ENCODE results near the gene LY6G5C. TPM values are rescaled to one million over a fixed set of nuclear protein-coding genes. Genes with fewer than 3 reads are reported as not detected.

Gene LY6G5C
- total RNA-seq, 4 donors from 2014 or later, result 0.95 to 2.2 TPM; not detected in 2

DNA sequence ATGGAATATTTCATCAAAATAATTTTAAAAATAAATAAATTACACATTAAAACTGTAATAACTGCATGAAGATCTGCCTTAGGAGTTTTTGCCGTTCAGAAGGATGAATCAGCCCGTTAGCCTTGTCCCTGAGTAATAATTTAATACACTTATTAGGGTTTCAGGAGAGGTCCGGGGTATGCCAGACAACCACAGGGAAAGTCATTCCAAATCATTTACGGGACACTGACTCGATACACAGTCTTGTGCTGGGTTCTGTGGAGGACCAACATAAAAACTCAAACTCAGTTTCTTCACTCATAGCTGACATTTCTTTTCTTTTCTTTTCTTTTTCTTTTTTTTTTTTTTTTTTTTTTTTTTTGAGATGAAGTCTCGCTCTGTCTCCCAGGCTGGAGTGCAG, 25.1 kb upstream of the LY6G5C start:
- no peak for DNase-seq
- Histone ChIP-seq H3K9me3 (no peaks in the 10 kb centered on the region), H3K4me3 (no peak overlapping the region), H3K27me3 (no peaks in the 10 kb centered on the region), H3K4me1 (peaks cover 14 to 26% (median 19%) of the 10 kb centered on the region in 4 donors), H3K27ac (no peak overlapping the region), H3K36me3 (no peaks in the 10 kb centered on the region)
- 90 to 91% methylated on average over 5 to 6 of the region's 6 CpGs for WGBS, 2 donors (ENCODE audit: low coverage in 1 of 2)
- in situ Hi-C loops (cut with MboI; ENCODE audit: low pct_ligation_motif_present in 1 of 4, low pct_unique_long_range_greater_than_20kb in 1 of 4, low sequenced_read_pairs in 3 of 4) (no loop called here), intact Hi-C loops (cut with DNase I; ENCODE audit: low total_unique reads) (no loop called here)
- TF ChIP-seq POLR2AphosphoS5 (IDR thresholded peaks at IDR 0.05) (no peak), CTCF (IDR thresholded peaks at IDR 0.05) (no peak), EP300 (IDR thresholded peaks at IDR 0.05; ENCODE audit: low read depth) (no peak), POLR2A (IDR thresholded peaks at IDR 0.05) (no peak)

DNA sequence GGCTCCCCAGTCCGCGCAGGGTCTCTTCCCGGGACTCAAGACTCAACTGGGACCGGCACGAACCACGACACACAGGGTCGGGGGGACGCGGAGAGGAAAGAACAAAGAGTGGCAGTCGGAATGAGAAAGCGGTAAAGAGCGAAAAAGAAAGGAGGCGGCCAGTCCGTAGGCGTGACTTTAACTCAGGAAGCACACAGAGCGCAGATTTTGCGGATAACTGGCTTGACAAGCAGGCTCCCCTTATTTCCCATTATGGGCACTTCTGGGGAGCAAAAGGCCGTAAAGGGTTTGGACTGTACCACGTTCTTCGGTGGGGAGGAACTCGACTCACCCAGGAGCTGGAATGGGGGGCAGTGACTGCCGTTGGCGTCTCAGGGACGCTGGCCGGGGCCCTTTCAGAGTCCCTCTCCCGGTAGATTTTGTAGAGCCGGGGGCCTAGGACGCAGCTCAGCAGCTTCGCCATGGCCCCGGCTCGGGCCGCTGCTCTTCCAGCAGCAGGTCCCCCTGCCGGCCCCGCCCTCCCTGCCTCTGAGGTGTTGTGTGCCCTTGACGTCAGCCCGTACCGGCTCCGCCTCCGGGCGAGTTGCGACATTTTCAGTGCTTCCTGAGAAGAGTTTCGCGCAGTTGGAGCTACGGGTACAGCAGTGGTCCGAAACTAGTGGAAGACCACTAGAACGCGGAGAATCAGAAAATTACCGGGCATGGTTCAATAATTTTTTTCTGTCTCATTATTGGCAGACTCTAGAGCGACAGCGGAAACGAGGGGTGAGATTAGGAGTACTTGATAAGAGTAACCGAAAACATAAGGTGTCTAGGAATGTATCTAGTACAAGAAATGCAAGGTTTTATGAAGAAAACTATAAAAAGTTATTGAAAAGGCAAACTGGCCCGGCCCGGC, 22.2 kb upstream of the LY6G5C start, which contains the start of gene ABHD16A:
ABHD16A (minus strand) TSS at position 506 of the 898 bp plus-strand sequence; CDS start at position 463, 43 bp downstream.
- H3K4me1 ChIP-seq, result peaks cover 17 to 27% (median 21%) of the 10 kb centered on the region in 4 donors
- WGBS, 2 donors (ENCODE audit: low coverage in 1 of 2), result 0 to 1% methylated on average over 4 to 36 of the region's 54 CpGs
- H3K9me3 ChIP-seq, result no peaks in the 10 kb centered on the region
- H3K36me3 ChIP-seq, result peaks cover 0 to 5% (median 0%) of the 10 kb centered on the region in 4 donors
- peak; percentile 99 for DNase-seq
- peak within 1 kb of the TSS; percentile 98 to 100 (median 99) for H3K27ac ChIP-seq
- in situ Hi-C loops (cut with MboI; ENCODE audit: low pct_ligation_motif_present in 1 of 4, low pct_unique_long_range_greater_than_20kb in 1 of 4, low sequenced_read_pairs in 3 of 4) (no loop called here), intact Hi-C loops (cut with DNase I; ENCODE audit: low total_unique reads) (no loop called here)
- peak within 1 kb of the TSS; percentile 66 to 99 (median 91) for H3K4me3 ChIP-seq
- TF ChIP-seq POLR2AphosphoS5 (IDR thresholded peaks at IDR 0.05), result peak; percentile 98 to 99 (median 98)
- TF ChIP-seq EP300 (IDR thresholded peaks at IDR 0.05; ENCODE audit: low read depth), result no peak
- TF ChIP-seq CTCF (IDR thresholded peaks at IDR 0.05), result peak in 2 of 5 experiments; percentile 29 to 41
- TF ChIP-seq POLR2A (IDR thresholded peaks at IDR 0.05), result peak; percentile 98
- no peaks in the 10 kb centered on the region for H3K27me3 ChIP-seq

DNA sequence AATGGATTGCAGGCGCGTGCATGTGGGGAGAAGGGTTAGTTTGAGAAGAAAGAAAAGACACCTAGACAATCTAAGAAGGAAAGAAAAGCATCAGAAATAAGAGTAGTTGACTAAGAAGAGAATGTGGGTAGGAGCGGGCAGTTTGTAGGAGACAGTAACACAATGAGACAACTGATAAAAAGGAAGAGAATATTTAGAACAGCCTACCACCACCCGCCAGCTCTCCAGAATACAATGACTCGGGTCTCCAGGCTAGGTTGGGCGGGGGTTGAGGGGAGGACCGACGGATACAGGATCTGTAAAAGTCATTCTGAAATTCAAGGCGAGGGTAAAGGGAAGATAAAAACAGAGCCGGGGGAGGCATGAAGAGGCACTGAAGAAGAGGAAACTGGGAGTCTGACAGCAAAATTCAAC, 21.5 kb upstream of the LY6G5C start:
- Histone ChIP-seq H3K9me3 (no peaks in the 10 kb centered on the region), H3K4me1 (peaks cover 17 to 27% (median 21%) of the 10 kb centered on the region in 4 donors), H3K27ac (peak overlapping the region; percentile 98 to 100 (median 99)), H3K4me3 (peak overlapping the region; percentile 66 to 99 (median 91)), H3K36me3 (peaks cover 0 to 5% (median under 1%) of the 10 kb centered on the region in 4 donors), H3K27me3 (no peaks in the 10 kb centered on the region)
- no peak for DNase-seq
- TF ChIP-seq POLR2A (IDR thresholded peaks at IDR 0.05), result no peak
- no peak for TF ChIP-seq CTCF (IDR thresholded peaks at IDR 0.05)
- no peak for TF ChIP-seq POLR2AphosphoS5 (IDR thresholded peaks at IDR 0.05)
- TF ChIP-seq EP300 (IDR thresholded peaks at IDR 0.05; ENCODE audit: low read depth), result no peak
- intact Hi-C loops (cut with DNase I; ENCODE audit: low total_unique reads), result no loop called here
- WGBS, 2 donors (ENCODE audit: low coverage in 1 of 2), result 0 to 1% methylated on average over 3 to 10 of the region's 10 CpGs
- in situ Hi-C loops (cut with MboI; ENCODE audit: low pct_ligation_motif_present in 1 of 4, low pct_unique_long_range_greater_than_20kb in 1 of 4, low sequenced_read_pairs in 3 of 4), result no loop called here

DNA sequence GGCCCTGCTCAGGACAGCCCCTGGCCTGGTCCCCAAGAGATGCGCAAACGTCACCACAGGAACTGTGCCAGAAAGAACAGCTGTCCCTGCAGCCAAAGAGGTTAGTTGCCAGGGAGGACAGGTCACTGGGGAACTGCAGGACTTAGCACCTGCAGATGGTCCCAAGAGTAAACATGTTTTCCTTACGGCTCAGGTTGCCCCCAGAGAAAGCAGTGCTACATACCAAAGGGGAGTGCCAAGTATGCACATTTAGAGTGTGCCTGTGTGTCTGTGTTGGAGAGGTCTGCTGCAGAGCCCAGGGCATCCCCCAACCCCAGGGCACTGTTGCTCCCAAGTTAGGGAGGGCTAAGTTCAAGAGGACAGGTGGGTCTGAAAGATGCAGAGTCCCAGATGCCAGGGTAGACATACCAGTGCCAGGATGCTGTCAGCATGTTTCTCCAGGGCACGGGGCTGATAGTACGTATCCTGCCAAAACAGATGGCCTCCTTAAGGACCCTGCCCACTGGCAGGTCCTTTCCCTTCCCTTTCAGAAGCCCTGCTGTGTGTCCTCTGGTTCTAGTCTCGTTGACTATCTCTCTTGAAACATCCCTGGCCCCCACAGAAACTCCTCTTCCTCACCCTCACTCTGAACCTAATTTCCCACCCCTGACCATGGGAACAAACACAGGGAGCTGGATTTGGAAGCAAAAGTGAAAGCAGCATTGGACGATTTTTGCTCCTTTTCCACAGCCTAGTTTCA, 21.0 kb upstream of the LY6G5C start:
- DNase-seq, result no peak
- no peaks in the 10 kb centered on the region for H3K27me3 ChIP-seq
- peaks cover 0 to 6% (median 3%) of the 10 kb centered on the region in 4 donors for H3K36me3 ChIP-seq
- H3K9me3 ChIP-seq, result no peaks in the 10 kb centered on the region
- intact Hi-C loops (cut with DNase I; ENCODE audit: low total_unique reads) (no loop called here), in situ Hi-C loops (cut with MboI; ENCODE audit: low pct_ligation_motif_present in 1 of 4, low pct_unique_long_range_greater_than_20kb in 1 of 4, low sequenced_read_pairs in 3 of 4) (no loop called here)
- H3K4me1 ChIP-seq, result peaks cover 17 to 27% (median 21%) of the 10 kb centered on the region in 4 donors
- peak overlapping the region; percentile 66 to 99 (median 91) for H3K4me3 ChIP-seq
- peak overlapping the region; percentile 98 to 100 (median 99) for H3K27ac ChIP-seq
- 0 to 18% methylated on average over 4 to 7 of the region's 7 CpGs for WGBS, 2 donors (ENCODE audit: low coverage in 1 of 2)
- TF ChIP-seq EP300 (IDR thresholded peaks at IDR 0.05; ENCODE audit: low read depth) (no peak), POLR2A (IDR thresholded peaks at IDR 0.05) (no peak), CTCF (IDR thresholded peaks at IDR 0.05) (no peak), POLR2AphosphoS5 (IDR thresholded peaks at IDR 0.05) (no peak)
